Measurements from ENCODE around the gene DENND1C. TPM values are rescaled to one million over a fixed set of nuclear protein-coding genes. Genes with fewer than 3 reads are reported as not detected.

Gene DENND1C
- total and polyA plus RNA-seq, 2 donors from 2014 or later = 2.6 to 8.2 TPM

DNA sequence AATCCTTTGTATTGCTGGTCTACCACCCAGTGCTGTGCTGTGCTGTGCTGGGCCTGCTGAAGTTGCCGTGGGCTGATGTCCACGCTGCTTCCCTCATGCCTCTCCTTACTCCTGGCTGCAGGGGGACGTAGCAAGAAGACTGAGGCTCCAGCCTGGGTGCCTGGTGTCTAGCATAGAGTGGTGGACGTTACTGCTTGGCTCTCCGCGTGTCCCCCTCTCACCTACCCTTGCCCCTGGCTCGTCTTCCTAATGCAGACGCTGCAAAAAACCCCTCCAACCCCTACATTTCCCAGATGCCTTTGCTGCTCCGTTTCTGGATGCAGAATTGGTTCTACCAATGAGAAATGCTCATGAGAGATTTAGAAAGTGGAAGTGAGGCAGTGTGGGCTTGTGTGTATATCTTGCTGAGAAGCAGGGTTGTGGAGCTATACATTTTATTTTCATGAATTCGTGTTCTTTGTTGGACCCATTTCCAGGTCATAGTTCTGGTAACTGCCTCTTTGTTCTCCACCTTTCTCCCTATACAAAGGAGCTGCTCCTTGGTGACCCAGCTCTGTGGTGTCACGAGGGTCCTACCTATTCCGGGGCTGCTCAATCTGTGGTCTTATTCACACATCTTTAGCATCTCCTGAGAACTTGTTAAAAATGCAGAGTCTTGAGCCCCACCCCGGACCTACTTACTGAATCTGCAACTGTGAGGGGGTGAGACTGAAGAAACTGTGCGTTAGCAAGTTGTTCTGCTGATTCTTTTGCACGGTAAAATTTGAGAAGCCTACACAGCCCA is 7.9 kb upstream of the DENND1C start:
- TF ChIP-seq, protein P1, sequence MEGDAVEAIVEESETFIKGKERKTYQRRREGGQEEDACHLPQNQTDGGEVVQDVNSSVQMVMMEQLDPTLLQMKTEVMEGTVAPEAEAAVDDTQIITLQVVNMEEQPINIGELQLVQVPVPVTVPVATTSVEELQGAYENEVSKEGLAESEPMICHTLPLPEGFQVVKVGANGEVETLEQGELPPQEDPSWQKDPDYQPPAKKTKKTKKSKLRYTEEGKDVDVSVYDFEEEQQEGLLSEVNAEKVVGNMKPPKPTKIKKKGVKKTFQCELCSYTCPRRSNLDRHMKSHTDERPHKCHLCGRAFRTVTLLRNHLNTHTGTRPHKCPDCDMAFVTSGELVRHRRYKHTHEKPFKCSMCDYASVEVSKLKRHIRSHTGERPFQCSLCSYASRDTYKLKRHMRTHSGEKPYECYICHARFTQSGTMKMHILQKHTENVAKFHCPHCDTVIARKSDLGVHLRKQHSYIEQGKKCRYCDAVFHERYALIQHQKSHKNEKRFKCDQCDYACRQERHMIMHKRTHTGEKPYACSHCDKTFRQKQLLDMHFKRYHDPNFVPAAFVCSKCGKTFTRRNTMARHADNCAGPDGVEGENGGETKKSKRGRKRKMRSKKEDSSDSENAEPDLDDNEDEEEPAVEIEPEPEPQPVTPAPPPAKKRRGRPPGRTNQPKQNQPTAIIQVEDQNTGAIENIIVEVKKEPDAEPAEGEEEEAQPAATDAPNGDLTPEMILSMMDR (IDR thresholded peaks at IDR 0.05; ENCODE audit: borderline replicate concordance, extremely low read depth, insufficient read depth) = no peak
- intact Hi-C loops (cut with DNase I) = no loop called here
- H3K27ac ChIP-seq (ENCODE audit: low read depth in 2 of 2, low read length in 2 of 2) = no peak overlapping the region
- peaks cover 0 to 6% (median 2%) of the 10 kb centered on the region in 3 donors for H3K9me3 ChIP-seq (ENCODE audit: control insufficient read depth in 2 of 3, insufficient read depth in 1 of 3, low read length in 3 of 3)
- no peaks in the 10 kb centered on the region for H3K27me3 ChIP-seq (ENCODE audit: control insufficient read depth, insufficient read depth, low read length)
- H3K4me1 ChIP-seq (ENCODE audit: control insufficient read depth in 2 of 3, insufficient read depth in 2 of 3, low read depth in 1 of 3, low read length in 3 of 3) = no peaks in the 10 kb centered on the region
- no peaks in the 10 kb centered on the region for H3K36me3 ChIP-seq (ENCODE audit: control insufficient read depth in 2 of 3, insufficient read depth in 3 of 3, low read length in 3 of 3)
- no peak for FAIRE-seq
- H3K4me3 ChIP-seq (ENCODE audit: low read length in 3 of 3) = no peak overlapping the region
- no peak overlapping the region for H3K9ac ChIP-seq (ENCODE audit: low read length in 3 of 3)
- DNase-seq = no peak

DNA sequence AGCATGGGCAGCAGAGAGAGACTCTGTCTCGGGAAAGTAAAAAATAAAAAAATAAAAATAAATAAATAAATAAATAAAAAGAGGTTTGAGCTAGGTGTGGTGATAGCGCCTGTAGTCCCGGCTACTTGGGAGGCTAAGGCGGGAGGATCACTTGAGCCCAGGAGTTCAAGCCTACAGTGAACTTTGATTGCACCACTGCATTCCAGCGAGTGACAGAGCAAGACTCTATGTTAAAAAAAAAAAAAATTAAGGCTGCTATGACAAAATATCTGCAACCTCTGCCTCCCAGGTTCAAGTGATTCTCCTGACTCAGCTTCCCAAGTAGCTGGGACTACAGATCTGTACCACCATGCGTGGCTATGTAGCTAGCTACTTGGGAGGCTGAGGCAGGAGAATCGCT is 3.2 kb upstream of the DENND1C start:
- TF ChIP-seq, protein P1 (IDR thresholded peaks at IDR 0.05; ENCODE audit: borderline replicate concordance, extremely low read depth, insufficient read depth) = no peak
- H3K4me1 ChIP-seq (ENCODE audit: control insufficient read depth in 2 of 3, insufficient read depth in 2 of 3, low read depth in 1 of 3, low read length in 3 of 3) = no peaks in the 10 kb centered on the region
- no peaks in the 10 kb centered on the region for H3K9me3 ChIP-seq (ENCODE audit: control insufficient read depth in 2 of 3, insufficient read depth in 1 of 3, low read length in 3 of 3)
- H3K27ac ChIP-seq (ENCODE audit: low read depth in 2 of 2, low read length in 2 of 2) = no peak overlapping the region
- no peaks in the 10 kb centered on the region for H3K36me3 ChIP-seq (ENCODE audit: control insufficient read depth in 2 of 3, insufficient read depth in 3 of 3, low read length in 3 of 3)
- no peak for DNase-seq
- no peak for FAIRE-seq
- intact Hi-C loops (cut with DNase I) = no loop called here
- H3K27me3 ChIP-seq (ENCODE audit: control insufficient read depth, insufficient read depth, low read length) = no peaks in the 10 kb centered on the region
- no peak overlapping the region for H3K9ac ChIP-seq (ENCODE audit: low read length in 3 of 3)
- no peak overlapping the region for H3K4me3 ChIP-seq (ENCODE audit: low read length in 3 of 3)

DNA sequence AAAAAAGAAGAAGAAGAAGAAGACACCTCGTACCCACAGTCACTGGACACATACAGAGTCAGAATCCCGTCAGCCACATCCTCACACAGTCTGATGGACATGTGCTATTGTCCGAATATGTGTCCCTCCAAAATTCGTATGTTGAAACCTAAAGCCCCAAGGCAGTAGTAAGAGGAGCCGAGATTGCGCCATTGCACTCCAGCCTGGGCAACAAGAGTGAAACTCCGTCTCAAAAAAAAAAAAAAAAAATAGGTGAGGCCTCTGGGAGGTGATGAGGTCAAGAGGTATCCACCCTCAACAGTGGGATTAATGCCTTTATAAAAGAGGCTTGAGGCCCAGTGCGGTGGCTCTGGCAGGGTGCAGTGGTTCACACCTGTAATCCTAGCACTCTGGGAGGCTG is 2.6 kb upstream of the DENND1C start:
- no peak overlapping the region for H3K27ac ChIP-seq (ENCODE audit: low read depth in 2 of 2, low read length in 2 of 2)
- no peaks in the 10 kb centered on the region for H3K9me3 ChIP-seq (ENCODE audit: control insufficient read depth in 2 of 3, insufficient read depth in 1 of 3, low read length in 3 of 3)
- H3K4me1 ChIP-seq (ENCODE audit: control insufficient read depth in 2 of 3, insufficient read depth in 2 of 3, low read depth in 1 of 3, low read length in 3 of 3) = no peaks in the 10 kb centered on the region
- TF ChIP-seq, protein P1 (IDR thresholded peaks at IDR 0.05; ENCODE audit: borderline replicate concordance, extremely low read depth, insufficient read depth) = no peak
- no peak overlapping the region for H3K4me3 ChIP-seq (ENCODE audit: low read length in 3 of 3)
- no peak overlapping the region for H3K9ac ChIP-seq (ENCODE audit: low read length in 3 of 3)
- no peaks in the 10 kb centered on the region for H3K36me3 ChIP-seq (ENCODE audit: control insufficient read depth in 2 of 3, insufficient read depth in 3 of 3, low read length in 3 of 3)
- DNase-seq = no peak
- intact Hi-C loops (cut with DNase I) = no loop called here
- FAIRE-seq = no peak
- no peaks in the 10 kb centered on the region for H3K27me3 ChIP-seq (ENCODE audit: control insufficient read depth, insufficient read depth, low read length)
